ENCODE data around the gene WDR75.
A peak's percentile ranks its signal among the peaks of the same experiment; 100 is the strongest.
"Not testable (repeated sequence)": the region's sequence is repeated elsewhere in the genome, so short reads cannot be mapped to it uniquely, and the experiment has no call there.

Gene WDR75

DNA sequence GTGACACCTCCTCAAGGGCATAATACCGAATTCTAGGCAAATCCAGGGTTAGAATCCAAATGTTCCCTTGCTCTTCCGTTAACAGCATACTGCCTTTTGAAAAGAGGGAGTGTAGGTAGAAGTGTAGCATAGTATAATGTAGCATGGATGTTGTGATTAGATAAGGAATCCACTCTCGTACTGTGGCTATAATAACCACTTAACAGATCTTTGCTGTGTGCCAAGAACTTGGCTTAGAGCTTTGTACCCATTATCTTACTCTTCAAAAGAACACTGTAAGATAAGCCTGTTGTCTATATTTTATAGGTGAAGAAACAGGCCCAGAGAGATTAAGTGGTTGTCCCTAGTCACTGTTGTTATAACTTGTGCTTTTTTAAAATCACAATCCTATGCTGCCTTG is 24.2 kb downstream of the WDR75 start:
- no peak overlapping the region for H3K27ac ChIP-seq
- H3K9me3 ChIP-seq (replicated peaks in 1 of 11), result no peaks in the 10 kb centered on the region
- H3K4me2 ChIP-seq, result no peak overlapping the region
- no peaks in the 10 kb centered on the region for H3K27me3 ChIP-seq
- H3K9ac ChIP-seq, result peak overlapping the region in 1 of 11 experiments; percentile 15; a peak in 2 of 22 replicates
- H3K36me3 ChIP-seq, result peaks cover 89 to 100% (median 99%) of the 10 kb centered on the region in 11 experiments
- no peak overlapping the region for H3K4me3 ChIP-seq
- peaks cover 0 to 9% (median 0%) of the 10 kb centered on the region in 11 experiments; a peak in 4 of 22 replicates for H4K20me1 ChIP-seq
- no peak for TF ChIP-seq Cebpa-rat (IDR thresholded peaks at IDR 0.05)
- peaks cover 0 to 36% (median 2%) of the 10 kb centered on the region in 10 experiments; a peak in 8 of 20 replicates for H3K4me1 ChIP-seq

DNA sequence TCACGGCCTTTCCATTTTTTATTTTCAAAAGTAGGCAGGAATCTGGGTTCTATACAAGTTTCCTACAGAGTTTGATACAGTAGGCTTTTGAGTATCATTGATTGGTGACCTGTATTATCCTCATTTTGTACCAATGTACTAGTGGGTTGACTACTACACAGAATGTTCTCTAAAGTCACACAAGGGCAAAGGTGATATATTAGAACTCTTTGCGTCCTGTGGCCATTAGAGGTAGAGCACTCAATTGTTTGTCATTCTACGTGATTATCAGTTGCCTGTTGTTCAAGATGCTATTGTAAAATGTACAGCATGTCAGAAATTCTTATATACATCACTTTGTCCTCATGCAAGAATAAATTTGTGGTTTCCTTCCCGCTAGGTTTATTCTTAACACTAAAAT is 24.8 kb downstream of the WDR75 start:
- Histone ChIP-seq H3K4me2 (no peak overlapping the region), H3K27ac (no peak overlapping the region), H4K20me1 (0 out of 22 replicates have a peak, but pooled peaks cover 0 to 5% (median 0%) of the 10 kb centered on the region in 11 experiments), H3K9ac (no peak overlapping the region; a peak in 2 of 22 replicates), H3K4me1 (peaks cover 0 to 36% (median 2%) of the 10 kb centered on the region in 10 experiments; a peak in 8 of 20 replicates), H3K4me3 (no peak overlapping the region), H3K36me3 (peaks cover 89 to 100% (median 98%) of the 10 kb centered on the region in 11 experiments), H3K9me3 (replicated peaks in 1 of 11) (no peaks in the 10 kb centered on the region), H3K27me3 (no peaks in the 10 kb centered on the region)
- no peak for TF ChIP-seq Cebpa-rat (IDR thresholded peaks at IDR 0.05)

DNA sequence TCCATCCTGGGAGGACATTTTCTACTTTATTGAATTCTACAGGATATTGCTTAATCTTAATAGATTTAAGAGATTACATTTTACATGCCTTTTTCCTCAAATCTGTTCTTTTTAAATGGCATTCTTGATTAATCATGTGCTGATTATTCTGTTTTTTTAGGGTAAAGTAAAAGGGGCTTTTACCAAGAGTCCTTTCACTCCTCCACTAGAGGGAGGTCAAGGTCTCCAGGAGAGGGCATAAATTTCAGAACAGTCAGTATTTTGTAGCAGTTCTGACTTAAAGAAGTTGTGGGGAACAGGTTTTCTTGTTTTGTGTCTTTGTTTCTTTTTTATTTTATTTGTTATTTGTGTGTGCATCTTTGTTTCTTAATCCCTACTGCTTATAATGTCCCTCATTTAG is 25.4 kb downstream of the WDR75 start:
- H3K9me3 ChIP-seq (replicated peaks in 1 of 11), result no peaks in the 10 kb centered on the region
- peak overlapping the region in 3 of 11 experiments; percentile 35 to 61 (median 48); a peak in 4 of 22 replicates for H3K4me2 ChIP-seq
- H3K27me3 ChIP-seq, result no peaks in the 10 kb centered on the region
- H3K9ac ChIP-seq, result peak overlapping the region in 2 of 11 experiments; percentile 53 to 61; a peak in 3 of 22 replicates
- peaks cover 0 to 36% (median 2%) of the 10 kb centered on the region in 10 experiments; a peak in 8 of 20 replicates for H3K4me1 ChIP-seq
- no peak overlapping the region for H3K4me3 ChIP-seq
- peak overlapping the region in 3 of 11 experiments; percentile 30 to 48 (median 43); a peak in 3 of 22 replicates for H3K27ac ChIP-seq
- H4K20me1 ChIP-seq, result 0 out of 22 replicates have a peak, but pooled peaks cover 0 to 5% (median 0%) of the 10 kb centered on the region in 11 experiments
- no peak for TF ChIP-seq Cebpa-rat (IDR thresholded peaks at IDR 0.05)
- peaks cover 90 to 100% (median 99%) of the 10 kb centered on the region in 11 experiments for H3K36me3 ChIP-seq

DNA sequence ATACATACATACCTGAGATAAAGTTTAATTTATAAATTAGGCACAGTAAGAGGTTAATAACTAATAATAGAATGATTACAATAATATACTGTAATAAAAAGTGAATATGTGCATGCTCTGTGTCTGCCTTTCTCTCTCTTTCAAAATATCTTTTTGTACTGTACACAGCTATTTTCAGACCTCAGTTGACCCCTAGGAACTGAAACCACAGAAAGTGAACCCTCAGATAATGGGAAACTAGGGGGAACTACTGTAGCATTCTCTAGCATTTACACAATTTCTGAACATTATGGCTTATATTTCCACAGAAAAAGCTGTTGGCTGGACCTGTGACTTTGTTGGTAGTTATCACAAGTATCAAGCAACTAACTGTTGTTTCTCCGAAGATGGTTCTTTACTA is 25.9 kb downstream of the WDR75 start:
- Histone ChIP-seq H3K9ac (peak overlapping the region in 2 of 11 experiments; percentile 53 to 61; a peak in 4 of 22 replicates), H3K36me3 (peaks cover 90 to 100% (median 99%) of the 10 kb centered on the region in 11 experiments)

DNA sequence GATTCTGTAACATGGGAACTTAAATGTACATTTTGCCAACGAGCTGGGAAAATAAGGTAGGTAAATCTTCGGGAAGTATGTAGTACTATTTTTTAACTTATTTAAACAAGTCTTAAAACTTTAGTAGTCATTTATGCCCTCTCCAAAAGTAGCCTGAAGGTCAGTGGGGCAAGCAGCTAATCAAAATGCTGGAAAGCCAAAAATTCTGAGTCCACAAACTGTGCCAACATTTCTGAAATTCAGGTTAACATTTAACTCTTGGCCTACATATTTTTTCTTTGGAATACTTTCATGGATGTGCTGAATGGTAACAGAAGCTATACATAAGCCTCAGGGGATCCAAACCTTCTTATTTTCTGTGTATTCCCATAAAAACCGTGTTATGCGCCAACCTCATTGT is 26.3 kb downstream of the WDR75 start:
- peaks cover 90 to 100% (median 99%) of the 10 kb centered on the region in 11 experiments for H3K36me3 ChIP-seq

More for the DNA sequence above, 25.9 kb downstream of the WDR75 start:
- Histone ChIP-seq H3K27ac (peak overlapping the region in 4 of 11 experiments; percentile 7 to 48 (median 36); a peak in 5 of 22 replicates), H3K4me3 (no peak overlapping the region), H3K9me3 (replicated peaks in 1 of 11) (no peaks in the 10 kb centered on the region), H3K4me1 (peaks cover 0 to 36% (median 2%) of the 10 kb centered on the region in 10 experiments; a peak in 8 of 20 replicates), H4K20me1 (0 out of 22 replicates have a peak, but pooled peaks cover 0 to 5% (median 0%) of the 10 kb centered on the region in 11 experiments), H3K4me2 (peak overlapping the region in 3 of 11 experiments; percentile 35 to 61 (median 48); a peak in 4 of 22 replicates), H3K27me3 (no peaks in the 10 kb centered on the region)
- TF ChIP-seq Cebpa-rat (IDR thresholded peaks at IDR 0.05), result no peak

DNA sequence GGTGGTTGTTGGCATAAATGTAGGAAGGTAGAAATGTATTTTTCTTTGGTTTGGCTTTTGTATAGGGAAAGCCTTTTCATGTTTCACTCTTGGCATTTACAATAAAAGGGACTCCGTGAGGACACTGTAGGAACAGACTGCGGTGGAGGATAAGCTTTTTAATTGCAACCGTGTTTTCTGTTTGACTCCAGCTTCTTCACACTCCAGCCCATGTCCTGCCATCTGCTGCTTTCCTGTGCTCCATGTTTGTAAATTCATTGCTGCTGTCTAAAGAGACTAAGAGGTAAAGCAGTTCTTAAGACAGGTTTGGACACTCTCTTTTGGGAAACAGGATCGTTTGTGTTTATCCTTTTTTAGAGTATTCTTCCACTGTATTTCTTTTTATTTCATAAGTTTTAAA is 33.3 kb downstream of the WDR75 start:
- H3K9me3 ChIP-seq (replicated peaks in 1 of 11), result no peaks in the 10 kb centered on the region

More for the DNA sequence above, 26.3 kb downstream of the WDR75 start:
- Histone ChIP-seq H3K27ac (peak overlapping the region in 4 of 11 experiments; percentile 7 to 48 (median 36); a peak in 5 of 22 replicates), H3K27me3 (no peaks in the 10 kb centered on the region), H4K20me1 (0 out of 22 replicates have a peak, but pooled peaks cover 0 to 5% (median 0%) of the 10 kb centered on the region in 11 experiments), H3K4me2 (peak overlapping the region in 3 of 11 experiments; percentile 35 to 61 (median 48); a peak in 3 of 22 replicates), H3K9ac (peak overlapping the region in 2 of 11 experiments; percentile 53 to 61; a peak in 4 of 22 replicates), H3K9me3 (replicated peaks in 1 of 11) (no peaks in the 10 kb centered on the region), H3K4me1 (peaks cover 0 to 36% (median 2%) of the 10 kb centered on the region in 10 experiments; a peak in 8 of 20 replicates), H3K4me3 (no peak overlapping the region)
- TF ChIP-seq Cebpa-rat (IDR thresholded peaks at IDR 0.05), result no peak

DNA sequence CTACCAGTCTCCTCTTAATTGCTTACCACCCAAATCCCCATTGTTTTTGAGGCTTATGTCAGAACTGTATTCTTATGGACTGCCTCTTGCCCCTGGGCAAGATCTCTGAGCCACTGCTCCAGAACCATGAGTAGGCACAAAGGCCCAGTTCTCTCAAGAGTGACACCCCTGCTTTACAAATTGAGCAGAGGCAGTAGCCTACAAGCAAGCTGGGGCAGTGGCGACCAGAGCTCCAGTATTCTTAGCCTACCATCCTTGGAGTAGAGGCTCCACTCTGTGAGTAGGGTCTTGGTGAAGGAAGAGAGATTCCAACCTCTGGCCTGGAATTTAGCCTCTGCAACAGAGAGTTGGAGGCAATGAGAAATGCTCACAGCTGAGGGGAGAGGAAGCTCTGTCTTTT is 36.5 kb downstream of the WDR75 start:
- no peaks in the 10 kb centered on the region for H3K9me3 ChIP-seq (replicated peaks in 1 of 11)
- H3K4me3 ChIP-seq, result no peak overlapping the region
- peaks cover 33 to 58% (median 52%) of the 10 kb centered on the region in 11 experiments for H3K36me3 ChIP-seq
- peak overlapping the region in 1 of 11 experiments; percentile 15; a peak in 1 of 22 replicates for H3K27ac ChIP-seq
- no peak overlapping the region for H3K4me2 ChIP-seq
- TF ChIP-seq Cebpa-rat (IDR thresholded peaks at IDR 0.05), result no peak
- H4K20me1 ChIP-seq, result no peaks in the 10 kb centered on the region
- no peaks in the 10 kb centered on the region for H3K4me1 ChIP-seq
- no peaks in the 10 kb centered on the region for H3K27me3 ChIP-seq
- no peak overlapping the region for H3K9ac ChIP-seq

More for the DNA sequence above, 33.3 kb downstream of the WDR75 start:
- H3K27ac ChIP-seq, result no peak overlapping the region
- no peak overlapping the region for H3K9ac ChIP-seq
- H4K20me1 ChIP-seq, result no peaks in the 10 kb centered on the region
- peaks cover 64 to 90% (median 85%) of the 10 kb centered on the region in 11 experiments for H3K36me3 ChIP-seq
- no peak overlapping the region for H3K4me3 ChIP-seq
- no peaks in the 10 kb centered on the region for H3K27me3 ChIP-seq
- H3K4me1 ChIP-seq, result no peaks in the 10 kb centered on the region
- H3K4me2 ChIP-seq, result no peak overlapping the region
- TF ChIP-seq Cebpa-rat (IDR thresholded peaks at IDR 0.05), result no peak

DNA sequence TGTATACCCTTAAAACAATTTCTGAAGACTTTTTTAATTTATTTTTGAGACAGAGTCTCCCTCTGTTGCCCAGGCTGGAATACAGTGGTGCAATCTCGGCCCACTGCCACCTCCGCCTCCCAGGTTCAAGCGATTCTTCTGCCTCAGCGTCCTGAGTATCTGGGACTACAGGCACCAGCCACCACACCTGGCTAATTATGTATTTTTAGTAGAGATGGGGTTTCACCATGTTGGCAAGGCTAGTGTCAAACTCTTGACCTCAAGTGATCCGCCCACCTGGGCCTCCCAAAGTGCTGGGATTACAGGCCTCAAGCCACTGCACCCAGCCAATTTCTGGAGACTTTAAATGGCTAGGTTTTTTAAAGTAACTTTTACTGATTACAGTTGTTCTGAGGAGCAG is 37.0 kb downstream of the WDR75 start:
- not testable (repeated sequence) for H4K20me1 ChIP-seq; H3K9ac ChIP-seq; H3K4me1 ChIP-seq; H3K9me3 ChIP-seq (replicated peaks in 1 of 11); H3K27ac ChIP-seq; H3K27me3 ChIP-seq; H3K4me2 ChIP-seq; H3K4me3 ChIP-seq
- peaks cover 31 to 52% (median 47%) of the 10 kb centered on the region in 11 experiments for H3K36me3 ChIP-seq

DNA sequence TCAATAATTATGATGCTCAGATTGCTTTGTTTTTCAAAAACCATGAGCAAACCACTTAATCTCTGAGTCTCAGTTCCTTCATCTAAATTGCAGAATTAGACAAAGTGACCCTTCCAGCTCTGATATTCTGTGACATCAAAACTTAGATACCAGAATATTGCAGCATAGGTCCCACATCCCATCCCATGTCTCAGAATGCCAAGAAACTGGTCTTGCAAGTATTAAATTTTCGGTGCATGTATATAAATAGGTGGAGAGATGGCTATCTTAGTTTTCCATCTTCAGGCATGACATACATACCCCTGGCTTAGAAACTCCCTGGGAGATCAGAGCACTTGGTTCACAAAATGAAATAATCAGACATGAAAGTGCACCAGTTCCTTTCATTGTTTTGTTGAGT is 39.8 kb downstream of the WDR75 start:
- H3K27ac ChIP-seq, result no peak overlapping the region
- H3K9ac ChIP-seq, result no peak overlapping the region
- no peaks in the 10 kb centered on the region for H3K9me3 ChIP-seq (replicated peaks in 1 of 11)
- no peak overlapping the region for H3K4me3 ChIP-seq
- no peak overlapping the region for H3K4me2 ChIP-seq
- H3K4me1 ChIP-seq, result peaks cover 0 to 11% (median 0%) of the 10 kb centered on the region in 10 experiments; a peak in 5 of 20 replicates
- H3K27me3 ChIP-seq, result no peaks in the 10 kb centered on the region
- no peaks in the 10 kb centered on the region for H4K20me1 ChIP-seq
- H3K36me3 ChIP-seq, result peaks cover 6 to 25% (median 19%) of the 10 kb centered on the region in 11 experiments; a peak in 20 of 22 replicates
- TF ChIP-seq Cebpa-rat (IDR thresholded peaks at IDR 0.05), result no peak

Measured in BLaER1 treated with 17β-estradiol and CSF1 and Interleukin-3, amounts not matched to agents 10 nM and 100 nM (cell line).